Germinal center (tissue), 1 donor: ENCODE results near the gene TAF4.
"Not testable (repeated sequence)": the region's sequence is repeated elsewhere in the genome, so short reads cannot be mapped to it uniquely, and the experiment has no call there.

Experiments used
- DNase-seq: peaks from one replicate; pipeline ENCODE4 v3.0.0; 2012; ENCODE audit warnings: mixed read lengths, low spot score

Gene TAF4

GRCh38 chr20:62065674-62066338 lies at the start of gene TAF4:
Gene TAF4 (minus strand): TSS chr20:62065881. CDS start chr20:62065810, 71 bp downstream.
- peak; percentile 99 for DNase-seq

GRCh38 chr20:62114894-62115293 lies 49.2 kb upstream of the TAF4 start:
- DNase-seq: no peak

- DNase-seq: no peak
These were observed 46.7 kb upstream of the TAF4 start for GRCh38 chr20:62112368-62112767.

- no peak for DNase-seq
These were observed 45.5 kb upstream of the TAF4 start for GRCh38 chr20:62111148-62111547.

GRCh38 chr20:62105592-62105991 lies 39.9 kb upstream of the TAF4 start:
- no peak for DNase-seq

- DNase-seq: no peak
These were observed 39.2 kb upstream of the TAF4 start for GRCh38 chr20:62104791-62105345.

GRCh38 chr20:62104234-62104789 lies 38.6 kb upstream of the TAF4 start:
- no peak for DNase-seq

GRCh38 chr20:62103508-62104233 lies 38.0 kb upstream of the TAF4 start:
- no peak for DNase-seq

GRCh38 chr20:62101078-62101477 lies 35.4 kb upstream of the TAF4 start:
- no peak for DNase-seq

GRCh38 chr20:62097881-62098407 lies 32.3 kb upstream of the TAF4 start:
- DNase-seq: no peak

- no peak for DNase-seq
These were observed 31.0 kb upstream of the TAF4 start for GRCh38 chr20:62096421-62097380.

GRCh38 chr20:62089393-62089792 lies 23.7 kb upstream of the TAF4 start:
- DNase-seq: no peak

- DNase-seq: no peak
These were observed 22.8 kb upstream of the TAF4 start for GRCh38 chr20:62088258-62089127.

GRCh38 chr20:62087632-62088031 lies 22.0 kb upstream of the TAF4 start:
- DNase-seq: no peak

- DNase-seq: no peak
These were observed 21.5 kb upstream of the TAF4 start for GRCh38 chr20:62087227-62087626.

- no peak for DNase-seq
These were observed 19.5 kb upstream of the TAF4 start for GRCh38 chr20:62085206-62085605.

- not testable (repeated sequence) for DNase-seq
These were observed 18.5 kb upstream of the TAF4 start for GRCh38 chr20:62084224-62084623.

GRCh38 chr20:62083312-62083711 lies 17.6 kb upstream of the TAF4 start:
- DNase-seq: no peak

GRCh38 chr20:62080249-62080990 lies 14.7 kb upstream of the TAF4 start:
- DNase-seq: no peak

- DNase-seq: no peak
These were observed 13.5 kb upstream of the TAF4 start for GRCh38 chr20:62079166-62079565.
